ENCODE measurements around the gene ATXN3L.

GRCh38 chrX:13319953-13320352 lies at the start of gene ATXN3L:
- TF ChIP-seq POLR2AphosphoS5 (IDR thresholded peaks at IDR 0.05; ENCODE audit: low read depth, low read length) (no peak), REST (IDR thresholded peaks at IDR 0.05; ENCODE audit: insufficient read depth in 1 of 2, low read depth in 2 of 2, low read length in 2 of 2) (no peak), TAF1 (IDR thresholded peaks at IDR 0.05; ENCODE audit: borderline replicate concordance, insufficient read depth, low read length) (no peak)
